Gastrocnemius medialis (tissue), 4 donors: ENCODE measurements around the gene ATP10A.

ENCODE experiments used
- CTCF ChIP-seq, 5 experiments: fragments of 450-650 bp in 3 of 5; fragments of 200-600 bp in 2 of 5; sonication (generic) in 2 of 5; IDR thresholded peaks in 4 of 5; conservative IDR thresholded peaks in 1 of 5; 1 replicate in 4 of 5; 2 replicates in 1 of 5; pipeline ENCODE4 v1.5.1; 2016 to 2019; ENCODE audit warnings: antibody characterized with exemption in 5 of 5, mild to moderate bottlenecking in 3 of 5, moderate library complexity in 3 of 5
- POLR2A ChIP-seq, 2 donors: fragments of 450-650 bp; IDR thresholded peaks; one replicate each; pipeline ENCODE4 v1.6.1; 2017; ENCODE audit warnings: antibody characterized with exemption in 2 of 2, mild to moderate bottlenecking in 2 of 2, moderate library complexity in 2 of 2

- TF ChIP-seq CTCF (IDR thresholded peaks at IDR 0.05 in 4 of 5, conservative IDR thresholded peaks at IDR 0.05 in 1 of 5), result no peak
- TF ChIP-seq POLR2A (IDR thresholded peaks at IDR 0.05), result no peak
These were observed 92.3 kb downstream of the ATP10A start for GRCh38 chr15:25770618-25771337.
